CD14-positive monocyte (primary cell): Measurements from ENCODE around the gene RBPMS2. TPM values are rescaled to one million over a fixed set of nuclear protein-coding genes. Genes with fewer than 3 reads are reported as not detected.

Experiments used
- DNase-seq, 3 donors: peaks; one replicate each; pipeline ENCODE4 v3.0.0-alpha.2; 2011 to 2022
- H2AFZ ChIP-seq: 2 replicates; pipeline ENCODE4 v1.6.0; 2012; ENCODE audit warnings: mild to moderate bottlenecking, low read depth, low read length, inconsistent platforms; ENCODE audit not compliant: insufficient read depth, poor library complexity, severe bottlenecking
- H3K27ac ChIP-seq, 2 donors: 1 replicate in 1 of 2; 2 replicates in 1 of 2; pipeline ENCODE4 v1.5.1; 2012 to 2013; ENCODE audit warnings: low read length in 2 of 2, control low read depth in 1 of 2, inconsistent platforms in 1 of 2, low read depth in 1 of 2, mild to moderate bottlenecking in 1 of 2
- H3K27me3 ChIP-seq, 2 donors: one replicate each; pipeline versions ENCODE4 v1.6.0 to v1.6.1; 2011 to 2013; ENCODE audit warnings: low read length in 2 of 2; ENCODE audit not compliant: control insufficient read depth in 2 of 2, insufficient read depth in 2 of 2
- H3K36me3 ChIP-seq, 2 donors: replicated peaks in 1 of 2; 1 replicate in 1 of 2; 2 replicates in 1 of 2; pipeline versions ENCODE4 v1.5.1 to v1.6.1; 2012 to 2013; ENCODE audit warnings: low read length in 2 of 2, control low read depth in 1 of 2, inconsistent platforms in 1 of 2, mild to moderate bottlenecking in 1 of 2; ENCODE audit not compliant: insufficient read depth in 2 of 2, control insufficient read depth in 1 of 2
- H3K4me1 ChIP-seq, 2 donors: 1 replicate in 1 of 2; 2 replicates in 1 of 2; pipeline versions ENCODE4 v1.5.1 to v1.6.1; 2012 to 2013; ENCODE audit warnings: low read length in 2 of 2, control low read depth in 1 of 2, inconsistent platforms in 1 of 2, mild to moderate bottlenecking in 1 of 2, moderate library complexity in 1 of 2; ENCODE audit not compliant: insufficient read depth in 2 of 2, control insufficient read depth in 1 of 2
- H3K4me2 ChIP-seq: replicated peaks from 2 replicates; pipeline ENCODE3; 2012; ENCODE audit warnings: low read length, moderate library complexity, mild to moderate bottlenecking; ENCODE audit not compliant: poor library complexity, severe bottlenecking; ENCODE audit errors: extremely low read depth
- H3K4me3 ChIP-seq, 3 experiments: fragments of 200-600 bp in 1 of 3; sonication (generic) in 1 of 3; replicated peaks in 1 of 3; 1 replicate in 2 of 3; 2 replicates in 1 of 3; pipeline ENCODE4 v1.5.1; 2011 to 2013; ENCODE audit warnings: low read length in 3 of 3, mild to moderate bottlenecking in 3 of 3, control low read depth in 2 of 3, low read depth in 2 of 3, inconsistent platforms in 1 of 3, moderate library complexity in 1 of 3
- H3K79me2 ChIP-seq: 2 replicates; pipeline ENCODE4 v1.6.0; 2012; ENCODE audit warnings: mild to moderate bottlenecking, control low read depth, inconsistent platforms, low read length, moderate library complexity; ENCODE audit not compliant: insufficient read depth
- H3K9ac ChIP-seq: 2 replicates; pipeline ENCODE4 v1.6.0; 2017; ENCODE audit warnings: low read length, mild to moderate bottlenecking; ENCODE audit not compliant: insufficient read depth, poor library complexity, severe bottlenecking
- H3K9me3 ChIP-seq, 2 donors: replicated peaks in 1 of 2; 1 replicate in 1 of 2; 2 replicates in 1 of 2; pipeline versions ENCODE4 v1.5.1 to v1.6.1; 2012 to 2013; ENCODE audit warnings: low read length in 2 of 2, control low read depth in 1 of 2; ENCODE audit not compliant: control insufficient read depth in 1 of 2, insufficient read depth in 1 of 2
- H4K20me1 ChIP-seq: 2 replicates; pipeline ENCODE4 v1.6.0; 2012; ENCODE audit warnings: mild to moderate bottlenecking, low read length, control low read depth, moderate library complexity; ENCODE audit not compliant: insufficient read depth
- H3K27ac Mint-ChIP-seq, 7 donors: one replicate each; pipeline ENCODE4 v1.8.0; 2020; ENCODE audit warnings: mild to moderate bottlenecking in 7 of 7, mixed read lengths in 7 of 7, moderate library complexity in 6 of 7, inconsistent platforms in 2 of 7
- H3K27me3 Mint-ChIP-seq, 3 donors: one replicate each; pipeline ENCODE4 v1.8.0; 2021 to 2022; ENCODE audit warnings: low read depth in 3 of 3, mild to moderate bottlenecking in 3 of 3, mixed read lengths in 3 of 3, moderate library complexity in 3 of 3, inconsistent platforms in 1 of 3
- H3K36me3 Mint-ChIP-seq, 2 donors: one replicate each; pipeline ENCODE4 v1.8.0; 2020; ENCODE audit warnings: mixed read lengths in 2 of 2, inconsistent platforms in 1 of 2, mild to moderate bottlenecking in 1 of 2
- H3K4me1 Mint-ChIP-seq: one replicate; pipeline ENCODE4 v1.8.0; 2020; ENCODE audit warnings: mild to moderate bottlenecking, mixed read lengths
- H3K4me3 Mint-ChIP-seq, 2 donors: one replicate each; pipeline ENCODE4 v1.8.0; 2020; ENCODE audit warnings: mild to moderate bottlenecking in 2 of 2, mixed read lengths in 2 of 2, moderate library complexity in 1 of 2
- H3K9me3 Mint-ChIP-seq, 7 donors: one replicate each; pipeline ENCODE4 v1.8.0; 2020 to 2022; ENCODE audit warnings: mixed read lengths in 7 of 7, mild to moderate bottlenecking in 6 of 7, moderate library complexity in 6 of 7, inconsistent platforms in 2 of 7
- CTCF ChIP-seq: fragments of 200-600 bp; IDR thresholded peaks from one replicate; pipeline ENCODE4 v1.8.0; 2022; ENCODE audit warnings: antibody characterized with exemption, mild to moderate bottlenecking
- WGBS: methylation state at CpG from one replicate; pipeline ENCODE4 v1.1.5; 2013; ENCODE audit warnings: missing lambda C conversion rate; ENCODE audit not compliant: insufficient coverage; 5-methylcytosine and 5-hydroxymethylcytosine counted together
- intact Hi-C, 2 donors: fragments of 100-400 bp; cut with micrococcal nuclease; formaldehyde crosslinking; loops; one replicate each; pipeline versions ENCODE4 v1.15.0 to v1.15.1; 2023
- polyA plus RNA-seq, 3 donors: library from polyadenylated mRNA; depleted of rRNA in 1 of 3; unstranded in 2 of 3; stranded (reverse) in 1 of 3; fragments of 300-500 nt in 2 of 3; fragments of >200 nt in 1 of 3; fragmentation: Illumina TruSeq in 2 of 3; gene quantifications; 1 replicate in 2 of 3; 2 replicates in 1 of 3; pipeline ENCODE4 v1.2.3, GENCODE V29; 2012 to 2021

Gene RBPMS2
- polyA plus RNA-seq, 3 donors, result not detected

GRCh38 chr15:64743691-64744090, 31.7 kb downstream of the RBPMS2 start:
- Mint-ChIP-seq H3K27me3 (peaks cover 9 to 18% (median 10%) of the 10 kb centered on the region in 3 donors), H3K4me3 (no peak overlapping the region), H3K27ac (no peak overlapping the region), H3K36me3 (no peaks in the 10 kb centered on the region), H3K4me1 (peaks cover 2% of the 10 kb centered on the region), H3K9me3 (no peaks in the 10 kb centered on the region)
- no peak for TF ChIP-seq CTCF
- Histone ChIP-seq H4K20me1 (no peaks in the 10 kb centered on the region), H3K27ac (no peak overlapping the region), H3K36me3 (no peaks in the 10 kb centered on the region), H3K79me2 (no peaks in the 10 kb centered on the region), H2AFZ (no peak overlapping the region), H3K4me1 (no peaks in the 10 kb centered on the region), H3K27me3 (no peaks in the 10 kb centered on the region), H3K4me2 (no peak overlapping the region), H3K9ac (no peak overlapping the region), H3K9me3 (no peaks in the 10 kb centered on the region), H3K4me3 (no peak overlapping the region)
- DNase-seq, result no peak
- 100% methylated on average over 5 of the region's 11 CpGs for WGBS
- intact Hi-C loops, result no loop called here

- 98% methylated on average over 11 of the region's 13 CpGs for WGBS
Measured at GRCh38 chr15:64742921-64743320, 32.5 kb downstream of the RBPMS2 start.

More at GRCh38 chr15:64742921-64743320, 32.5 kb downstream of the RBPMS2 start:
- Mint-ChIP-seq H3K4me3 (no peak overlapping the region), H3K9me3 (no peaks in the 10 kb centered on the region), H3K27ac (no peak overlapping the region), H3K4me1 (peaks cover 2% of the 10 kb centered on the region), H3K27me3 (peaks cover 9 to 13% (median 10%) of the 10 kb centered on the region in 3 donors), H3K36me3 (no peaks in the 10 kb centered on the region)
- Histone ChIP-seq H3K79me2 (no peaks in the 10 kb centered on the region), H3K27ac (no peak overlapping the region), H3K9ac (no peak overlapping the region), H4K20me1 (no peaks in the 10 kb centered on the region), H3K9me3 (no peaks in the 10 kb centered on the region), H3K4me3 (no peak overlapping the region), H3K4me1 (no peaks in the 10 kb centered on the region), H3K4me2 (no peak overlapping the region), H3K27me3 (no peaks in the 10 kb centered on the region), H2AFZ (no peak overlapping the region), H3K36me3 (no peaks in the 10 kb centered on the region)
- TF ChIP-seq CTCF, result no peak
- DNase-seq, result no peak
- intact Hi-C loops, result no loop called here
